MM.1S (cell line): ENCODE results near the gene CACNB2.

ENCODE experiments used
- DNase-seq: peaks from one replicate; pipeline ENCODE4 v3.0.0-alpha.2; 2015
- H2AFZ ChIP-seq: fragments of 300-600 bp; sonication (generic); 2 replicates; pipeline ENCODE4 v1.6.0; 2016; ENCODE audit warnings: antibody characterized with exemption, low read length
- H3F3A ChIP-seq: fragments of 300-600 bp; sonication (generic); 2 replicates; pipeline ENCODE4 v1.6.1; 2016; ENCODE audit warnings: mild to moderate bottlenecking, antibody characterized with exemption, low read length, moderate library complexity, mixed read lengths; ENCODE audit not compliant: insufficient read depth
- H3K27ac ChIP-seq: fragments of 300-600 bp; sonication (generic); 2 replicates; pipeline ENCODE4 v1.5.1; 2016; ENCODE audit warnings: mild to moderate bottlenecking, low read length
- H3K27me3 ChIP-seq: fragments of 300-600 bp; sonication (generic); replicated peaks from 2 replicates; pipeline ENCODE4 v1.6.0; 2016; ENCODE audit warnings: low read length; ENCODE audit not compliant: insufficient read depth
- H3K36me3 ChIP-seq: fragments of 300-600 bp; sonication (generic); replicated peaks from 2 replicates; pipeline ENCODE4 v1.6.1; 2016; ENCODE audit warnings: mild to moderate bottlenecking, low read length, mixed read lengths; ENCODE audit not compliant: insufficient read depth
- H3K4me1 ChIP-seq: fragments of 300-600 bp; sonication (generic); 2 replicates; pipeline ENCODE4 v1.6.1; 2016; ENCODE audit warnings: low read length, mixed read lengths
- H3K4me2 ChIP-seq: fragments of 300-600 bp; sonication (generic); 2 replicates; pipeline ENCODE4 v1.6.0; 2016; ENCODE audit warnings: low read depth, low read length
- H3K4me3 ChIP-seq: fragments of 300-600 bp; sonication (generic); 2 replicates; pipeline ENCODE4 v1.5.1; 2016; ENCODE audit warnings: low read length, mixed read lengths
- H3K79me2 ChIP-seq: fragments of 300-600 bp; sonication (generic); 2 replicates; pipeline ENCODE4 v1.6.1; 2016; ENCODE audit warnings: mixed run types, low read length, mixed read lengths
- H3K9ac ChIP-seq: fragments of 300-600 bp; sonication (generic); 2 replicates; pipeline ENCODE4 v1.6.1; 2016; ENCODE audit warnings: low read length, mixed read lengths
- H3K9me2 ChIP-seq: fragments of 300-600 bp; sonication (generic); replicated peaks from 2 replicates; pipeline ENCODE4 v1.6.1; 2016; ENCODE audit warnings: mild to moderate bottlenecking, low read length, mixed read lengths; ENCODE audit not compliant: insufficient read depth
- H3K9me3 ChIP-seq: fragments of 300-600 bp; sonication (generic); replicated peaks from 2 replicates; pipeline ENCODE4 v1.6.1; 2016; ENCODE audit warnings: mild to moderate bottlenecking, low read length, mixed read lengths; ENCODE audit not compliant: insufficient read depth
- H4K20me1 ChIP-seq: fragments of 300-600 bp; sonication (generic); 2 replicates; pipeline ENCODE4 v1.6.1; 2016; ENCODE audit warnings: mild to moderate bottlenecking, low read length, moderate library complexity, mixed read lengths; ENCODE audit not compliant: insufficient read depth
- CTCF ChIP-seq: fragments of 300-600 bp; sonication (generic); IDR thresholded peaks from 2 replicates; pipeline ENCODE4 v1.5.1; 2016; ENCODE audit warnings: antibody characterized with exemption, low read length, mixed read lengths
- EZH2 ChIP-seq: fragments of 300-600 bp; sonication (generic); optimal IDR thresholded peaks from 2 replicates; pipeline ENCODE3; 2017; ENCODE audit warnings: low read depth, mild to moderate bottlenecking, antibody characterized with exemption, low read length, mixed read lengths
- EZH2phosphoT487 ChIP-seq: fragments of 300-600 bp; sonication (generic); IDR thresholded peaks from 2 replicates; pipeline ENCODE4 v1.6.1; 2018; ENCODE audit warnings: antibody characterized with exemption, low read length

CACNB2 gene

GRCh38 chr10:18140149-18140956, at the start of gene CACNB2:
Gene CACNB2, plus strand, starts transcription at chr10:18140424.
- no peak within 1 kb of the TSS for H3K4me3 ChIP-seq

GRCh38 chr10:18094332-18094731, 45.9 kb upstream of the CACNB2 start:
- no peaks in the 10 kb centered on the region for H3K79me2 ChIP-seq
- H3K9me3 ChIP-seq: no peaks in the 10 kb centered on the region
- H3K27ac ChIP-seq: no peak overlapping the region
- no peaks in the 10 kb centered on the region for H3K4me1 ChIP-seq
- H3F3A ChIP-seq: no peaks in the 10 kb centered on the region
- H3K4me2 ChIP-seq: no peak overlapping the region
- DNase-seq: no peak
- H3K9me2 ChIP-seq: no peaks in the 10 kb centered on the region
- no peaks in the 10 kb centered on the region for H3K36me3 ChIP-seq
- TF ChIP-seq EZH2 (no peak), EZH2phosphoT487 (no peak), CTCF (no peak)
- no peak overlapping the region for H3K9ac ChIP-seq
- no peak overlapping the region for H2AFZ ChIP-seq
- no peaks in the 10 kb centered on the region for H4K20me1 ChIP-seq
- no peak overlapping the region for H3K4me3 ChIP-seq
- no peaks in the 10 kb centered on the region for H3K27me3 ChIP-seq

More at GRCh38 chr10:18140149-18140956, at the start of gene CACNB2:
- Histone ChIP-seq H3K27me3 (no peaks in the 10 kb centered on the region), H4K20me1 (no peaks in the 10 kb centered on the region), H3K4me1 (no peaks in the 10 kb centered on the region), H3K4me2 (no peak within 1 kb of the TSS), H3K36me3 (no peaks in the 10 kb centered on the region), H3K9ac (no peak within 1 kb of the TSS), H2AFZ (no peak within 1 kb of the TSS), H3K79me2 (no peaks in the 10 kb centered on the region), H3F3A (no peaks in the 10 kb centered on the region), H3K9me3 (no peaks in the 10 kb centered on the region), H3K27ac (no peak within 1 kb of the TSS), H3K9me2 (no peaks in the 10 kb centered on the region)
- TF ChIP-seq EZH2 (no peak), CTCF (no peak), EZH2phosphoT487 (no peak)
- DNase-seq: no peak

GRCh38 chr10:18094793-18095192, 45.4 kb upstream of the CACNB2 start:
- Histone ChIP-seq H3K79me2 (no peaks in the 10 kb centered on the region), H3K9me2 (no peaks in the 10 kb centered on the region), H3K9me3 (no peaks in the 10 kb centered on the region), H3K27me3 (no peaks in the 10 kb centered on the region), H3K9ac (no peak overlapping the region), H3F3A (no peaks in the 10 kb centered on the region), H3K4me2 (no peak overlapping the region), H3K4me1 (no peaks in the 10 kb centered on the region), H4K20me1 (no peaks in the 10 kb centered on the region), H2AFZ (no peak overlapping the region), H3K36me3 (no peaks in the 10 kb centered on the region), H3K27ac (no peak overlapping the region), H3K4me3 (no peak overlapping the region)
- TF ChIP-seq CTCF (no peak), EZH2phosphoT487 (no peak)
- no peak for DNase-seq
